NCI-H2227 (cell line): ENCODE results near the gene SYT2.

Source experiments
- DNase-seq: peaks from one replicate; lab custom pipeline; 2025; ENCODE audit not compliant: unreplicated experiment; lab: John Stamatoyannopoulos, UW

SYT2 gene

GRCh38 chr1:202679406-202680177, 30.7 kb downstream of the SYT2 start:
- DNase-seq: no peak

DNA sequence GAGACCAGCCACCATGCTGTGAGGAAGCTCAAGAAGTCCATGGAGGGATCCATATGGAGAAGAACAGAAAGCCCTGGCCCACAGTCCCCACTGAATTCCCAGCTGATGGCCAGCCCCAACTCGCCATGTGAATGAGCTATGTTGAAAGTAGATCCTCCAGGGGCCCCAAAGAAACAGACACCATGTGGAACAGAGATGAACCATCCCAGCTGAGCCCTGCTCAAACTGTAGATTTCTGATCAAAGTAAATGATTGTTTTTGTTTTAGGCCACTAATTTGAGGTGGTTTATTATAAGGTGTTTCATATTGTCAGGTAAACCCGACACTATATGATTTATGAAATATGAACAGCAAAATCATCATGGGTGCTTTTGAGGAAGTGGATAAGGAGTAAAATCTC, 32.8 kb downstream of the SYT2 start:
- DNase-seq: no peak

GRCh38 chr1:202673531-202673930, 36.7 kb downstream of the SYT2 start:
- DNase-seq: no peak

GRCh38 chr1:202671399-202671798, 38.9 kb downstream of the SYT2 start:
- DNase-seq: no peak

GRCh38 chr1:202665417-202665816, 44.8 kb downstream of the SYT2 start:
- DNase-seq: no peak

GRCh38 chr1:202664083-202664482, 46.2 kb downstream of the SYT2 start:
- DNase-seq: no peak

DNA sequence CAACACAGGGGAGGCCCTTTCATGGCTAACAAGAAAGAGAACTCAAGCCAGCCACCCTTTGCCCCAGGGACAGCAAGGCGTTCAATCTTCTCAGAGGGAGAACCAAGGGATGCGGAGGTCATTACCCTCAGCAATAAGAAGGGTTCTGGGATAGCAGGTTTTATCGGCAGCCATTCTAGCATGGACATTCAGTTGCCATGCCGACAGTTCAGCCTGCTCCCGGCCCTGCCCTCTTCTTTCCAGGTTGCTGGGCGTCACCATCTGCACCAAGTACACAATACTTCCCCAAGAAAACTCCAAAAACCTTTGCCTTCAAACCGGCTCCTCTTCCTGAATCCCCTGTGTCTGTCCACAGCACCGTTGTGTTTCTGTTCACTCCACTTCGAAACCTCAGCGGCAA, 47.1 kb downstream of the SYT2 start:
- DNase-seq: no peak

- DNase-seq: peak; percentile 25
These were observed 48.2 kb downstream of the SYT2 start for GRCh38 chr1:202662081-202662480.

DNA sequence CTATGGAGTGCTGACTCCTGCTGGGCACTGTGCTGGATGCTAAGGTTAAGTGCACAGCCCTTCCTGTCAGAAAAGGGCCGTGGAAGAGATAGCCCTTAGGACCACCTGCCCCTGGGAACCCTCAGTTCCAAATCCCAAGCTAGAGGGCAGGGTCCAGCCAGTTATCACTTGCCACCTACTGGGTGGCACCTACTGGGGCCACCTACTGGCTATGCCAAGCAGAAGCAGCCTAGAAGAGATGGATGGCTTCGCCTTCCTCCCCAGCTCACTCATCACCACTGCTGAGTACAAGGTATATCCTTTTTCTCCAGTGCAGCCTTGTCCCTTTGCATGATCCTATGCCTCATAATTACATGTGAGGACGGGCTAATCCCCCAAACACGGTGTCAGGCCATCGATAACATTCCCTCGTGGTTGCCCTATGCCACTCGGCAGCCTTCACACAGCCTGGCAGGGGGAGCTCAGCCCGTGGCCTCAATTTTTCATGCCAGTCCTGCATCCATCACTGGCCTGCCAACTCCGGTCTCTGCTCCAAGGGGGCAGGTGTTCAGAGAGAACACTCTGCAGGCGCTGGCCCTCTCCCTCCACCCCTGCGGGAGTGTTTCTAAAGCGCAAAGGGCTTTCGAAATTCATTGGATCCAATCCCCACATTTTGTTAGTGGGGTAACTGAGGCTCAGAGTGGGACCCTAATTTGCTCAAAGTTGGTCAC, 49.0 kb downstream of the SYT2 start:
- DNase-seq: no peak

GRCh38 chr1:202659974-202660373, 50.3 kb downstream of the SYT2 start:
- DNase-seq: no peak

GRCh38 chr1:202659541-202659940, 50.7 kb downstream of the SYT2 start:
- DNase-seq: no peak

- DNase-seq: no peak
These were observed 51.5 kb downstream of the SYT2 start for GRCh38 chr1:202658769-202659168.

DNA sequence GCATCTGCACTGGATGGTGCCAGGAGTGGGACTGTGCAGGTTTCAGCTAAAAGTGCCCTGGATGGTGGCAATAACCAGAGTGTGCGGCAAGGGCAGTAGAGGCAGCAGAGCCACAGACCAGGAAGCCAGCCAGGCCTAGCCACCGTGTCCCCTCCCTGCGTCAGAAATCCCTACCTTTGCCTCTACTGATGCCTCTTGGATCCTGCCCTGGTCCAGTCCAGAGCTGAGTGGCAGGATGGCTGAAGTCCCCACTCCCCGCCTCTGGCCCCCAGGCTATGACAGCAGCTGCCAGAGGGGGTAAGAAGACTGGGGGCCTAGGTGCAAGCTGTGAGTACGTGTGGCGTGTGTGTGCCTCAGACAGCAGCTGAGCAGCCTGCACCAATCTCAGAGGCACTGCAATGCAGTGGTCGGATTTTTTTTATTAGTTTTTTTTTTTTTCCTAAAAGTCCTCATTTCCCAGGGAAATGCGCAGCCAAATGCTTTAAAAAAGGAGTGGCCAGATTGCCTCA, 51.9 kb downstream of the SYT2 start:
- DNase-seq: no peak

- DNase-seq: no peak
These were observed 53.2 kb downstream of the SYT2 start for GRCh38 chr1:202656951-202657646.

GRCh38 chr1:202656057-202656456, 54.2 kb downstream of the SYT2 start:
- DNase-seq: no peak

DNA sequence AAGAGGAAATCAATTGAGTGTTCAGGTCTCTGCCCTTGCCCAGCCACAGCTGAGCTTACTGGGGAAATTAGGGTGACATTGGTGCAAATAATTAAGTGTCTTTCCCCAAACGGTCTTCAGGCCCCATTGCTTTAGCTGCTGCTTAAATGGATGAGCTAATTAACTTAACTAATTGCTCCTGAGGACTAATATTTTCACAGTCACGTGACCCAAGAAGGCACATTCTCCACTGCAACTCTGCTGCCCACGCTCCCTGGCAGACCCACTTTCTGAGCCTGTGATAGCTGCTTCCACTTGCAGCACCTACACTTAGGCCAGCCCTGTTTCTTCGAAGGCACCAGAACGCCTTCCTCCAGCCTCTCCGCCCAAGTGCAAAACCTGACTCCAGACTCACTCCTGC, 56.2 kb downstream of the SYT2 start:
- no peak for DNase-seq

- no peak for DNase-seq
These were observed 60.5 kb downstream of the SYT2 start for GRCh38 chr1:202649553-202650392.

GRCh38 chr1:202648605-202649226, 61.5 kb downstream of the SYT2 start:
- DNase-seq: peak; percentile 61

GRCh38 chr1:202645097-202645476, 65.2 kb downstream of the SYT2 start:
- DNase-seq: no peak
